H9 (cell line): ENCODE measurements around the gene ELF2. TPM values are rescaled to one million over a fixed set of nuclear protein-coding genes. Genes with fewer than 3 reads are reported as not detected.

ENCODE experiments used
- DNase-seq: peaks from one replicate; pipeline ENCODE4 v3.0.0-alpha.2; 2017
- H2AFZ ChIP-seq: one replicate; pipeline ENCODE4 v1.6.1; 2013; ENCODE audit warnings: mild to moderate bottlenecking, low read length, control low read depth, moderate library complexity
- H2AK5ac ChIP-seq: 2 replicates; pipeline ENCODE4 v1.6.1; 2013; ENCODE audit warnings: low read length, control low read depth, mixed read lengths; ENCODE audit not compliant: insufficient read length
- H2BK120ac ChIP-seq: one replicate; pipeline ENCODE4 v1.6.1; 2013; ENCODE audit warnings: low read depth, mild to moderate bottlenecking, low read length, control low read depth, inconsistent platforms; ENCODE audit not compliant: poor library complexity, severe bottlenecking
- H2BK12ac ChIP-seq: 2 replicates; pipeline ENCODE4 v1.6.1; 2013; ENCODE audit warnings: low read length, control low read depth, mixed read lengths, low read depth; ENCODE audit not compliant: insufficient read length
- H2BK15ac ChIP-seq: 2 replicates; pipeline ENCODE4 v1.6.1; 2013; ENCODE audit warnings: low read depth, low read length, control low read depth
- H2BK20ac ChIP-seq: one replicate; pipeline ENCODE4 v1.6.1; 2013; ENCODE audit warnings: low read depth, mild to moderate bottlenecking, low read length, control low read depth, inconsistent platforms; ENCODE audit not compliant: poor library complexity, severe bottlenecking
- H2BK5ac ChIP-seq: 2 replicates; pipeline ENCODE4 v1.6.1; 2013; ENCODE audit warnings: low read length, control low read depth, mixed read lengths; ENCODE audit not compliant: insufficient read length
- H3K14ac ChIP-seq: 2 replicates; pipeline ENCODE4 v1.6.1; 2013; ENCODE audit warnings: low read length, control low read depth; ENCODE audit not compliant: insufficient read depth
- H3K18ac ChIP-seq: 2 replicates; pipeline ENCODE4 v1.6.1; 2013; ENCODE audit warnings: low read depth, mild to moderate bottlenecking, mixed read lengths, low read length, control low read depth; ENCODE audit not compliant: insufficient read length
- H3K23ac ChIP-seq: 2 replicates; pipeline ENCODE4 v1.6.1; 2013; ENCODE audit warnings: low read length, control low read depth, mixed read lengths, low read depth; ENCODE audit not compliant: insufficient read length
- H3K23me2 ChIP-seq: 2 replicates; pipeline ENCODE4 v1.6.1; 2013; ENCODE audit warnings: low read depth, mild to moderate bottlenecking, mixed read lengths, low read length, control low read depth; ENCODE audit not compliant: insufficient read length, poor library complexity, severe bottlenecking
- H3K27ac ChIP-seq: 2 replicates; pipeline ENCODE4 v1.5.1; 2013; ENCODE audit warnings: low read length, control low read depth, mixed read lengths, low read depth; ENCODE audit not compliant: insufficient read length
- H3K27me3 ChIP-seq: 2 replicates; pipeline ENCODE4 v1.6.1; 2013; ENCODE audit warnings: low read length, control low read depth, inconsistent platforms; ENCODE audit not compliant: insufficient read depth
- H3K4ac ChIP-seq: 2 replicates; pipeline ENCODE4 v1.6.1; 2013; ENCODE audit warnings: low read depth, mild to moderate bottlenecking, control low read depth, inconsistent platforms, low read length, moderate library complexity
- H3K4me1 ChIP-seq: 2 replicates; pipeline ENCODE4 v1.6.1; 2013; ENCODE audit warnings: low read length, control low read depth, inconsistent platforms; ENCODE audit not compliant: insufficient read depth
- H3K4me2 ChIP-seq: 2 replicates; pipeline ENCODE4 v1.6.1; 2013; ENCODE audit warnings: low read length, control low read depth, mixed read lengths; ENCODE audit not compliant: insufficient read length, insufficient read depth
- H3K56ac ChIP-seq: 2 replicates; pipeline ENCODE4 v1.6.1; 2013; ENCODE audit warnings: low read depth, mild to moderate bottlenecking, mixed read lengths, low read length, control low read depth; ENCODE audit not compliant: insufficient read length
- H3K79me1 ChIP-seq: 2 replicates; pipeline ENCODE4 v1.6.1; 2013; ENCODE audit warnings: low read depth, mild to moderate bottlenecking, moderate library complexity, low read length, control low read depth, inconsistent platforms; ENCODE audit not compliant: insufficient read depth, poor library complexity, severe bottlenecking
- H3K79me2 ChIP-seq: 2 replicates; pipeline ENCODE4 v1.6.1; 2013; ENCODE audit warnings: low read length, control low read depth, inconsistent platforms; ENCODE audit not compliant: insufficient read depth
- H3K9ac ChIP-seq: 2 replicates; pipeline ENCODE4 v1.6.1; 2013; ENCODE audit warnings: low read length, control low read depth, mixed read lengths; ENCODE audit not compliant: insufficient read length; ENCODE audit errors: extremely low read depth
- H3K9me3 ChIP-seq: one replicate; pipeline ENCODE4 v1.6.1; 2013; ENCODE audit warnings: low read depth, low read length, inconsistent platforms; ENCODE audit not compliant: control insufficient read depth
- H3T11ph ChIP-seq: one replicate; pipeline ENCODE4 v1.6.1; 2013; ENCODE audit warnings: mild to moderate bottlenecking, low read length, control low read depth, inconsistent platforms
- H4K20me1 ChIP-seq: one replicate; pipeline ENCODE4 v1.6.1; 2013; ENCODE audit not compliant: control insufficient read depth, insufficient read length, insufficient read depth
- H4K5ac ChIP-seq: 2 replicates; pipeline ENCODE4 v1.6.1; 2013; ENCODE audit warnings: low read depth, mild to moderate bottlenecking, mixed read lengths, low read length, control low read depth; ENCODE audit not compliant: insufficient read length
- H4K8ac ChIP-seq: replicated peaks from 2 replicates; pipeline ENCODE4 v1.6.1; 2013; ENCODE audit warnings: low read length, control low read depth, mixed read lengths, low read depth; ENCODE audit not compliant: insufficient read length
- H4K91ac ChIP-seq: 2 replicates; pipeline ENCODE4 v1.6.1; 2013; ENCODE audit warnings: low read depth, mild to moderate bottlenecking, moderate library complexity, mixed read lengths, low read length, control low read depth; ENCODE audit not compliant: insufficient read length
- H3K27ac Mint-ChIP-seq, 3 experiments: 2 replicates in 2 of 3; 3 replicates in 1 of 3; pipeline ENCODE4 v1.8.0; 2020 to 2021; ENCODE audit warnings: mixed read lengths in 3 of 3, mild to moderate bottlenecking in 1 of 3, moderate library complexity in 1 of 3
- H3K27me3 Mint-ChIP-seq: 2 replicates; pipeline ENCODE4 v1.8.0; 2021; ENCODE audit warnings: low read depth, mild to moderate bottlenecking, moderate library complexity, mixed read lengths
- H3K36me3 Mint-ChIP-seq, 3 experiments: 2 replicates in 2 of 3; 3 replicates in 1 of 3; pipeline ENCODE4 v1.8.0; 2020 to 2021; ENCODE audit warnings: low read depth in 3 of 3, mixed read lengths in 3 of 3; ENCODE audit not compliant: insufficient read depth in 1 of 3
- H3K4me1 Mint-ChIP-seq, 2 experiments: 2 replicates each; pipeline ENCODE4 v1.8.0; 2020; ENCODE audit warnings: mixed read lengths in 2 of 2
- H3K4me3 Mint-ChIP-seq, 2 experiments: 2 replicates in 1 of 2; 3 replicates in 1 of 2; pipeline ENCODE4 v1.8.0; 2020 to 2021; ENCODE audit warnings: mild to moderate bottlenecking in 2 of 2, mixed read lengths in 2 of 2, moderate library complexity in 1 of 2
- H3K9me3 Mint-ChIP-seq, 2 experiments: 2 replicates in 1 of 2; 3 replicates in 1 of 2; pipeline ENCODE4 v1.8.0; 2020; ENCODE audit warnings: mild to moderate bottlenecking in 2 of 2, mixed read lengths in 2 of 2, moderate library complexity in 1 of 2
- CTCF ChIP-seq: fragments of 200-600 bp; sonication (generic); conservative IDR thresholded peaks from 3 replicates; pipeline ENCODE4 v1.8.0; 2021; ENCODE audit warnings: antibody characterized with exemption, mild to moderate bottlenecking
- WGBS: extraction: QIAGEN DNeasy Blood & Tissue Kit; methylation state at CpG from one replicate; pipeline ENCODE4 v1.1.7; 2013; ENCODE audit warnings: missing lambda C conversion rate, low lambda C conversion rate, mixed read lengths; ENCODE audit not compliant: insufficient read length; ENCODE audit errors: extremely low coverage; 5-methylcytosine and 5-hydroxymethylcytosine counted together
- total RNA-seq: library from RNA; stranded (reverse); gene quantifications from 2 replicates; pipeline ENCODE4 v1.2.1, GENCODE V29; 2021

ELF2 gene
- total RNA-seq, 1 experiment from 2014 or later: 49.6 TPM

DNA sequence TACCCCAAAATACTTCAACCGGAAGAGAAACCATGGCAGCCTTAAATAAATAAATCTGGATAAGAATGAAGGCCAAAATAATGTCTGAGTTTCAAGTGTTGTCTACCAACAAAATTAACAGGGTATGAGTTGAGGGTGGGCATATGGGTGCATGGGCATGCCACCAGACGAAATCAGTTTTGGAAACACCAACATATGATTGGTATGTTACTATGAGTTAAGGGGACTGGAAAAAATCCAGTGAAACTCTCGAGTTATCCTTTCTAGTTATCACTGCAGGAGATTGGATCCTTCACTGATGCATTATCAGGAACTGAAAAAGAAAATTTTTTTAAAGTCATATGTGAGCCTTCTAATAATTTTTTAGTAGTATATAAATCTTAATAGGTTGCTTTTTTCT is 129.0 kb downstream of the ELF2 start:
- Histone ChIP-seq H2AFZ (no peak overlapping the region), H4K20me1 (no peaks in the 10 kb centered on the region), H4K5ac (no peak overlapping the region), H3T11ph (no peak overlapping the region), H3K4ac (no peak overlapping the region), H2AK5ac (no peak overlapping the region), H3K79me2 (no peaks in the 10 kb centered on the region), H3K18ac (no peak overlapping the region), H2BK5ac (no peak overlapping the region), H2BK20ac (no peak overlapping the region), H3K79me1 (no peaks in the 10 kb centered on the region), H3K27ac (no peak overlapping the region), H3K56ac (no peak overlapping the region), H3K14ac (no peak overlapping the region), H3K9me3 (no peaks in the 10 kb centered on the region), H2BK120ac (no peak overlapping the region), H3K27me3 (no peaks in the 10 kb centered on the region), H3K23ac (no peak overlapping the region), H3K4me2 (no peak overlapping the region), H4K91ac (no peak overlapping the region), H4K8ac (no peak overlapping the region), H2BK12ac (no peak overlapping the region), H3K9ac (no peak overlapping the region), H3K4me1 (no peaks in the 10 kb centered on the region), H2BK15ac (no peak overlapping the region), H3K23me2 (no peaks in the 10 kb centered on the region)
- Mint-ChIP-seq H3K36me3 (peaks cover 22 to 57% (median 38%) of the 10 kb centered on the region in 3 experiments), H3K9me3 (no peaks in the 10 kb centered on the region), H3K27me3 (no peaks in the 10 kb centered on the region), H3K4me1 (peaks cover 5 to 8% of the 10 kb centered on the region in 2 experiments), H3K4me3 (no peak overlapping the region), H3K27ac (no peak overlapping the region; a peak in 1 of 7 replicates)
- no peak for DNase-seq
- no peak for TF ChIP-seq CTCF
- no CpG with 5 or more reads among the region's 3 CpGs for WGBS
